Left forelimb (tissue), 1 donor: Measurements from ENCODE around the gene DHRS1.
A peak's percentile ranks its signal among the peaks of the same experiment; 100 is the strongest.

Experiments
- DNase-seq: peaks from one replicate; pipeline ENCODE4 v3.0.0-alpha.2; 2018; ENCODE audit warnings: low spot score

The DHRS1 gene

GRCh38 chr14:24299255-24300191 lies at the start of gene DHRS1, which contains the start of gene NOP9:
DHRS1 (minus strand) TSS chr14:24299780; CDS start chr14:24299106, 674 bp downstream.
NOP9 (plus strand) TSS chr14:24299850; CDS start chr14:24299955, 105 bp downstream.
- peak; percentile 96 for DNase-seq

GRCh38 chr14:24348186-24348585 lies 48.6 kb upstream of the DHRS1 start:
- DNase-seq = no peak

- no peak for DNase-seq
Observed at GRCh38 chr14:24347134-24347533, 47.6 kb upstream of the DHRS1 start.

- DNase-seq = no peak
Observed at GRCh38 chr14:24343795-24344660, 44.4 kb upstream of the DHRS1 start.

GRCh38 chr14:24342889-24343288 lies 43.3 kb upstream of the DHRS1 start:
- no peak for DNase-seq

- DNase-seq = no peak
Observed at GRCh38 chr14:24340606-24341005, 41.0 kb upstream of the DHRS1 start.

GRCh38 chr14:24339284-24340151 lies 39.9 kb upstream of the DHRS1 start, which contains the start of gene RIPK3:
RIPK3 (minus strand) TSS chr14:24339991; CDS start chr14:24339826, 165 bp downstream.
- DNase-seq = no peak

- DNase-seq = no peak
Observed at GRCh38 chr14:24338843-24339242, 39.3 kb upstream of the DHRS1 start.

DNA sequence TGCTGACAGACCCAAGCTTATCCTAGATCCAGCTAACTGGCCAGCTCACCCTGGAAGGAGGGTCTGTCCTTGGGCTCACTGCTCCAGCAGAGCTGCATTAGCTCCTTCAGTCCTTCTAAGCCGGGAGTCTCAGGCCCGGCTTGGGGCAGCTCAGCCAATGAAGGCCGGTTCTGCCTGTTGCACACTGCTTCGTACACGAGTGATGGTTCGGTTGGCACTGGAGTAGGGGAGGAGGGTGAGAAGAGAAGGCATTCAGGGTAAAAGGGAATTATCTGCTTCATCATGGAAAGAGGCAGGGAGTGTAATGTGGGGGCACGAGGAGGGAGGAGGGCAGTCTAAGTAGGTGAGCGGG lies 38.2 kb upstream of the DHRS1 start:
- no peak for DNase-seq

GRCh38 chr14:24337144-24337823 lies 37.7 kb upstream of the DHRS1 start:
- DNase-seq = peak; percentile 44

DNA sequence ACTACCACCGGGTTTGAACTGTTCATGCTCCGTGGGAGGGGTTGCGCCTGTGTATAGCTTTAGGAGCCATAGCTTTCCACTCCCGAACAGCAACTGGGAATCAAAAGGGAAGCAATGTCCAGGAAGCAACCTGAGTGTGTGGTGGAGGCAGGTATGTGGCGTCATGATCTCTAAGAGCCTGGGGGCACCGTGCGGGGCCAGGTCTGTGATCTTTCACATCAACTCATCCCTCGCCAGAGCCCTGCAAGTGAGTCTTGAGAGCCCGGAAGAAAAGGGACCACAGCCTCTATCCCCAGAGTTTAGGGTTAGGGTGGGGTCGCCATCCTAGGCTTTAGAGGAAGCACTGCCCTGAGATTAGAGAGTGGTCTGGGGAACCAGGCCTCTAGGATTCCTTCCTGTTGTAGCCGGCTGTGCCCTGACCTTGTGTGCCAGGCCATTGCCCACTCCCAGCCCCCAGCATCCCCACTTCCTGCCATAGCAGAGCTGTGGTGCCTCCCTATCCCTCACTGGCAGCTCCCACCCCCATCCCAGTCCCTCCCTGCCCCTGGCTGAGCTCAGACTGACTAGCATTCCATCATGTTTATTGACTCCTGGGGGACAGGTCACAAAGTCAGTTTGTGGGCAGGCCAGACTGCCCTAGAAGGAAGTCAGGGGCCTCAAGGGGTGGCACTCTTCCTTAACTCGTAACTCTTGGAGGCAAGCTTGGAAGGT lies 36.0 kb upstream of the DHRS1 start:
- no peak for DNase-seq

- peak; percentile 59 for DNase-seq
Observed at GRCh38 chr14:24334431-24335291, 35.1 kb upstream of the DHRS1 start, which contains the start of gene ADCY4. ADCY4 (minus strand) TSS chr14:24335071; CDS start chr14:24334652, 419 bp downstream.

DNA sequence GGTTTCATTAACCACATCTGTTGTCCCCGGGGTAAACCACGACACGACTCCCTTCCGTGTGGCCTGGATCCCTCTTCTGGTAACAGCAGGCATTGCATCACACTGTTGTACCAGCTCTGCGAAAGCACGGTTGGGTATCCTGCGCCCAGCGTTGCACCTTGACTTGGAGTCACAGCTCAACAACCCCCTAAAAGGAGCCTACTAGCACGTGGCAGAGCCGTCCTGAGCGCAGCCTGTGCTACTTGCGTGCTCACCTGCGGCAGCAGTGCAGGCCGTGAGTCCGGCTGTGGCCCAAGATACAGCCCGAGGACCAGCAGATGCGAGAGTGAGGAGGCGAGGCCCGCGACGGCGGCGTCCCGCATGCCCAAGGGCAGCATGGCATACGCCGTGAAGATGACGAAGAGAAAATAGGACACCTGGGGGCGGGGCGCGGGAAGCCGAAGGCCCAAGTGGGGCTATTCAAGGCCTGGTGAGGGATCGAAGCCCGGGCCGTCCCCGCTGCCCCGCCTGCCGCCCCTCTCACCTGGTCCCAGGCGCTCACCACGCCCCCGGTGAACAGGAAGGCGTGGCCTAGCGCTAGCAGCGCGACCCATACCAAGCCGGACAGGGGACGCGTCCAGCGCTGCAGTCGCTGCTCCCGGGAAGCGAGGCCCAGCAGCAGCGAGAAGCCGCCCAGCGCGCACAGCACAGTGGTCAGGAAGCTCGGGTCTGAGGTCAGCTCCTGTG lies 32.9 kb upstream of the DHRS1 start:
- DNase-seq = no peak

DNA sequence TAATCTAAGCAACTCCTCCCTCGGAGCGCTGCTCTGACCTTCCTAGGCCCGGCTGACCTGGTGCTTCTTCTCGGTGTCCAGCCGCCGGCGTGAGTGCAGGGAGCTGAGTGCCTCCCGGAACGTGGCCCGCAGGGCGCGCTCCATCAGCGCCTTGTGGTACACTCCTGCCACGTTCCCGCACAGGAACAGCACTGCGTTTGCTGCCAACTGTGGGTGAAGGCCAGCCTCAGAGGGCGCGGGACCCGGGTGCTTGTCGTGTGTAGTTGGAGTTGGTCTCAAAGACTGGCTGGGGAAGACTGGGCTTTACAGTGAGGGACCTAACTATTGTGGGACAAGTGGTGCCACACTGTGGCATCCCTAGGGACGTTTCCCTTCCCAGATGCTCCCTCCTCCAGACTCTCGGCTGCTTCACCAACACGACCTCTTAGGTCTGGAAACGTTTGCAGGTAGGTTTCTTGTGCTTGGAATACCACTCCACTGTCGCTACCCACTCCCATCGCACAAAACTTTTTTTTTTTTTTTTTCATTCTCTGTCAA lies 32.2 kb upstream of the DHRS1 start:
- DNase-seq = no peak

DNA sequence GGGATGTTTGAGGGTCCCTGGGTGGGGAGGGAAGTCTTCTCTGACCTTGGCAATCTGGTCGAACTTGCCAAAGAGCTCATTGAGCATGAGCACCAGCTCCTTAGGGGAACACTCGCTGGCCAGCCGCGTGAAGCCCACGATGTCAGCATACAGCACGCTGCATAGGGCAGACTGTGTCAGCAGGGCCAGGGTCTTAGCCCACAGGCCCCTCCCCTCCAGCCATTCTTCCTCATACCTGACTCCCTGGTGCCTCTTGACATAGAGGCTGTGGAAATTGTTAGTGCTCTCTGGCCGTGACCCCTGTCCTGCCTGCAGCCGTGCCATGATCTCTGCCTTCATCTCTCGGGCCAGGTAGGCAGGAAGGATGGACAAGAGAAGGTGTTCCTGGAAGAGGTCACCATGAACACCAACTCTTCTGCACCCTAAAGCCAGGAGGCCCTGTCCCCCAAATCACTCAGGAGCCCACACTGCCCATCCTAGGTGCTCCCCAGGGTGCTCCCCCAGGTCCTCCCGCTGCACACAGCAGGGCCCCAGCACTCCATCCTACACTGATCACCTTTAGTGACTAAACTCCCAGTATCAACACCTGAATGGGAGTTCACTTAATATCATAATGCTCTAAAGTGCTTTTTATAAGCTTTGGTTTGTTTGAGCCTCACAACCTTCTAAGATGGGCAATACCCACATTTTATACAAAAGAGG lies 31.5 kb upstream of the DHRS1 start:
- DNase-seq = no peak

DNA sequence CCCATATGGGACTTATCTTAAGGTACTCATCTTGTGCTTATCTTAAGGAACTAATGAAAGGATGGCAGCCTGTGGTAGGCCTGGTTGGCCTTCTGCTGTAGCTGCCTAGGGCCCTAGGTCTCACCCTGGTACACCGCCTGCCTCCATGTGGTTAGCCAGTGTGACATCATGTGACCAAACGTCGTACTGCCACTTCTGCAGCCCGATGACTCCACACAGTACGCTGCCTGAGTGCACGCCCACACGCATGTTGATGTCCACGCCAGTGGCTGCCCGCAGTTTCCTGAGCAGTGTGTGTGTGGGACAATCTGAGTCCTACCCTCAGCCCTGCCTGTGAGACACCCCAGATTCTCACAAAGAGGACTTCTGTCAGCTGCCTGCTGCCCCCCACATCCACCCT lies 30.2 kb upstream of the DHRS1 start:
- DNase-seq = no peak

- DNase-seq = no peak
Observed at GRCh38 chr14:24329073-24329663, 29.6 kb upstream of the DHRS1 start.
